GM12878 (cell line): ENCODE results near the gene NEK1.
"Not testable (repeated sequence)": the region's sequence is repeated elsewhere in the genome, so short reads cannot be mapped to it uniquely, and the experiment has no call there.

ENCODE experiments used
- EGR1 ChIP-seq, 2 experiments: IDR thresholded peaks; 1 replicate in 1 of 2; 2 replicates in 1 of 2; pipeline ENCODE4 v1.6.1; 2011 to 2012; ENCODE audit warnings: low read depth in 2 of 2, low read length in 2 of 2, borderline replicate concordance in 1 of 2, mild to moderate bottlenecking in 1 of 2, moderate library complexity in 1 of 2
- EP300 ChIP-seq, 2 experiments: fragments of 150-350 bp in 1 of 2; IDR thresholded peaks; 2 replicates each; pipeline ENCODE4 v1.6.1; 2011 to 2012; ENCODE audit warnings: low read depth in 2 of 2, low read length in 2 of 2, borderline replicate concordance in 1 of 2, improper control_type of control experiment in 1 of 2, inconsistent platforms in 1 of 2; ENCODE audit not compliant: control insufficient read depth in 1 of 2
- EZH2 ChIP-seq: IDR thresholded peaks from 2 replicates; pipeline ENCODE4 v1.6.1; 2012; ENCODE audit warnings: low read depth, mild to moderate bottlenecking, control low read depth, inconsistent platforms, low read length, borderline replicate concordance; ENCODE audit not compliant: control insufficient read depth
- MXI1 ChIP-seq: fragments of 150-350 bp; IDR thresholded peaks from 2 replicates; pipeline ENCODE4 v1.6.1; 2011; ENCODE audit warnings: low read depth, mild to moderate bottlenecking, inconsistent platforms, low read length, improper control_type of control experiment
- NR2C2 ChIP-seq: IDR thresholded peaks from 2 replicates; pipeline ENCODE4 v1.6.1; 2011; ENCODE audit warnings: borderline replicate concordance, low read depth; ENCODE audit not compliant: control insufficient read depth, insufficient read length
- POLR2A ChIP-seq: IDR thresholded peaks from 2 replicates; pipeline ENCODE4 v1.6.1; 2011; ENCODE audit warnings: low read depth, mild to moderate bottlenecking, low read length
- POLR2AphosphoS2 ChIP-seq: IDR thresholded peaks from 2 replicates; pipeline ENCODE4 v1.6.1; 2011; ENCODE audit warnings: low read depth, mild to moderate bottlenecking, low read length, improper control_type of control experiment, moderate library complexity
- SUPT20H ChIP-seq: IDR thresholded peaks from 2 replicates; pipeline ENCODE4 v1.6.1; 2011; ENCODE audit warnings: low read depth, mild to moderate bottlenecking, low read length, moderate library complexity, borderline replicate concordance; ENCODE audit not compliant: control insufficient read depth
- TCF3 ChIP-seq: IDR thresholded peaks from 2 replicates; pipeline ENCODE4 v1.6.1; 2012; ENCODE audit warnings: low read depth, mild to moderate bottlenecking, low read length, borderline replicate concordance; ENCODE audit not compliant: insufficient read depth
- ZNF24 ChIP-seq: fragments of 450-650 bp; IDR thresholded peaks from 2 replicates; pipeline ENCODE4 v1.6.1; 2017; ENCODE audit warnings: antibody characterized with exemption, mild to moderate bottlenecking

GRCh38 chr4:169569188-169569587, 43.2 kb downstream of the NEK1 start:
- not testable (repeated sequence) for TF ChIP-seq POLR2A; EGR1 (IDR thresholded peaks at IDR 0.05; ENCODE audit: borderline replicate concordance in 1 of 2, low read depth in 2 of 2, low read length in 2 of 2); EZH2; NR2C2; SUPT20H; ZNF24; EP300 (IDR thresholded peaks at IDR 0.05; ENCODE audit: borderline replicate concordance in 1 of 2, control insufficient read depth in 1 of 2, low read depth in 2 of 2, low read length in 2 of 2); MXI1; POLR2AphosphoS2; TCF3
